OCI-LY3 (cell line): ENCODE results near the gene UNC93A.

Source experiments
- H2AFZ ChIP-seq: fragments of 200-600, 300-600 bp; shearing (Covaris generic); 2 replicates; pipeline ENCODE4 v1.6.0; 2014; ENCODE audit warnings: antibody characterized with exemption, low read depth, low read length
- H3K27ac ChIP-seq: fragments of 200-600, 300-600 bp; sonication (generic); 2 replicates; pipeline ENCODE4 v1.5.1; 2014; ENCODE audit warnings: mild to moderate bottlenecking, low read length, moderate library complexity, mixed read lengths
- H3K27me3 ChIP-seq: fragments of 200-600, 300-600 bp; sonication (generic); 2 replicates; pipeline ENCODE4 v1.6.1; 2014; ENCODE audit warnings: low read depth, low read length, mixed read lengths
- H3K36me3 ChIP-seq: fragments of 200-600, 300-600 bp; sonication (generic); replicated peaks from 2 replicates; pipeline ENCODE3; 2014; ENCODE audit warnings: low read depth, low read length, mixed read lengths
- H3K4me1 ChIP-seq: fragments of 300-600, 200-600 bp; sonication (generic); 2 replicates; pipeline ENCODE4 v1.6.1; 2014; ENCODE audit warnings: low read length, mixed read lengths
- H3K4me2 ChIP-seq: fragments of 200-600, 300-600 bp; sonication (generic); 2 replicates; pipeline ENCODE4 v1.6.1; 2014; ENCODE audit warnings: low read length, mixed read lengths
- H3K4me3 ChIP-seq: fragments of 300-600, 200-600 bp; sonication (generic); 2 replicates; pipeline ENCODE4 v1.5.1; 2014; ENCODE audit warnings: antibody characterized with exemption, mild to moderate bottlenecking, low read length, moderate library complexity
- H3K79me2 ChIP-seq: fragments of 300-600, 200-600 bp; shearing (Covaris generic); 2 replicates; pipeline ENCODE4 v1.6.1; 2014; ENCODE audit warnings: mild to moderate bottlenecking, low read length, mixed read lengths
- H3K9ac ChIP-seq: fragments of 300-600, 200-600 bp; shearing (Covaris generic); 2 replicates; pipeline ENCODE4 v1.6.0; 2014; ENCODE audit warnings: mild to moderate bottlenecking, low read length, moderate library complexity
- H3K9me3 ChIP-seq: fragments of 200-600, 300-600 bp; shearing (Covaris generic); 2 replicates; pipeline ENCODE4 v1.6.1; 2014; ENCODE audit warnings: low read length, mixed read lengths; ENCODE audit not compliant: insufficient read depth
- H4K20me1 ChIP-seq: fragments of 200-600, 300-600 bp; sonication (generic); 2 replicates; pipeline ENCODE4 v1.6.1; 2016; ENCODE audit warnings: low read length, mixed read lengths; ENCODE audit not compliant: insufficient read depth
- EZH2phosphoT487 ChIP-seq: fragments of 200-600 bp; shearing (Covaris generic); IDR thresholded peaks from 2 replicates; pipeline ENCODE4 v1.6.1; 2018; ENCODE audit warnings: antibody characterized with exemption, mixed run types, low read depth
- TF ChIP-seq, protein P1 (sequence below): fragments of 200-600, 300-600 bp; sonication (generic); IDR thresholded peaks from 2 replicates; pipeline ENCODE4 v1.5.1; 2014; ENCODE audit warnings: antibody characterized with exemption, low read length, low read depth

UNC93A gene

DNA sequence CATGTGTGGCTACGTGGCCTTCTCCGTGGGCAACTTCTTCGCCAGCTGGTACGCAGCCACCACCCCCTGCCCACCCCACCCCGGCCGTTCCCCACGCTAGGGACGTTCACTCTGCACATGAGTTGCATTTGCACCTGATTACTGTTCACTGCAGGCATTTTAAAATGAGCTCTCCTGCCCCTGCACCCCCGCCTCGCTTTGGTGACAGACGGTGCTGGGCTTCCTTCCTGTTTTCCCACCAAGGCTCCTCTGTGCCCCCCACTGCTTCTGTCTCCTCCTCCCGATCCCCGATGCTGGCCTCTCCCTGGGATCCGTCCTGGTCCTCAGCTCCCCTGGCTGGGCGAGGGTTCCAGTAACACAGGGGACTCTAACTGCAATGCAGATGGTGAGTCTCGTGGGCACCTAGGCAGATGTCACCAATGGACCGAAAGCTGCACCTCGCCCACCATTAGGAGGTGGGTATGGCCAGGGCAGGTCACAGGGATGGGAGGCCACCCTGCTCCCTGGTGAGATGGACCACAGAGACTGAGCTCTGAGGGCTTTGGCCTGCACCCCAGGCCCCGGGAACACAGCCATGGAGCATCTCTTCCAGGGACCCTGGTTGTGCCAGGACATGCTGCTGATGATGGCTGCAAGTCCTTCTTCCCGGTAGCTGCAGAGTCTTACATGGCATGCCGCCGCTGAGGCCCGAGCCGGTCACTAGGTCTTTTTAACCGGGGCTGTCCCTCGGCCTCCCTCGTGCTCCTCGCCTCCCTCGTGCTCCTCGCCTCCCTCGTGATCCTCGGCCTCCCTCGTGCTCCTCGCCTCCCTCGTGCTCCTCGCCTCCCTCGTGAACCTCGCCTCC lies 3.8 kb downstream of the UNC93A start:
- Histone ChIP-seq H3K9ac (no peak overlapping the region), H2AFZ (no peak overlapping the region), H3K79me2 (no peaks in the 10 kb centered on the region), H3K4me2 (no peak overlapping the region), H3K9me3 (no peaks in the 10 kb centered on the region), H3K27me3 (peaks cover 13% of the 10 kb centered on the region), H3K4me3 (no peak overlapping the region), H3K4me1 (no peaks in the 10 kb centered on the region), H3K36me3 (no peaks in the 10 kb centered on the region), H4K20me1 (no peaks in the 10 kb centered on the region), H3K27ac (no peak overlapping the region)
- TF ChIP-seq, protein P1, sequence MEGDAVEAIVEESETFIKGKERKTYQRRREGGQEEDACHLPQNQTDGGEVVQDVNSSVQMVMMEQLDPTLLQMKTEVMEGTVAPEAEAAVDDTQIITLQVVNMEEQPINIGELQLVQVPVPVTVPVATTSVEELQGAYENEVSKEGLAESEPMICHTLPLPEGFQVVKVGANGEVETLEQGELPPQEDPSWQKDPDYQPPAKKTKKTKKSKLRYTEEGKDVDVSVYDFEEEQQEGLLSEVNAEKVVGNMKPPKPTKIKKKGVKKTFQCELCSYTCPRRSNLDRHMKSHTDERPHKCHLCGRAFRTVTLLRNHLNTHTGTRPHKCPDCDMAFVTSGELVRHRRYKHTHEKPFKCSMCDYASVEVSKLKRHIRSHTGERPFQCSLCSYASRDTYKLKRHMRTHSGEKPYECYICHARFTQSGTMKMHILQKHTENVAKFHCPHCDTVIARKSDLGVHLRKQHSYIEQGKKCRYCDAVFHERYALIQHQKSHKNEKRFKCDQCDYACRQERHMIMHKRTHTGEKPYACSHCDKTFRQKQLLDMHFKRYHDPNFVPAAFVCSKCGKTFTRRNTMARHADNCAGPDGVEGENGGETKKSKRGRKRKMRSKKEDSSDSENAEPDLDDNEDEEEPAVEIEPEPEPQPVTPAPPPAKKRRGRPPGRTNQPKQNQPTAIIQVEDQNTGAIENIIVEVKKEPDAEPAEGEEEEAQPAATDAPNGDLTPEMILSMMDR: no peak
- TF ChIP-seq EZH2phosphoT487: no peak

DNA sequence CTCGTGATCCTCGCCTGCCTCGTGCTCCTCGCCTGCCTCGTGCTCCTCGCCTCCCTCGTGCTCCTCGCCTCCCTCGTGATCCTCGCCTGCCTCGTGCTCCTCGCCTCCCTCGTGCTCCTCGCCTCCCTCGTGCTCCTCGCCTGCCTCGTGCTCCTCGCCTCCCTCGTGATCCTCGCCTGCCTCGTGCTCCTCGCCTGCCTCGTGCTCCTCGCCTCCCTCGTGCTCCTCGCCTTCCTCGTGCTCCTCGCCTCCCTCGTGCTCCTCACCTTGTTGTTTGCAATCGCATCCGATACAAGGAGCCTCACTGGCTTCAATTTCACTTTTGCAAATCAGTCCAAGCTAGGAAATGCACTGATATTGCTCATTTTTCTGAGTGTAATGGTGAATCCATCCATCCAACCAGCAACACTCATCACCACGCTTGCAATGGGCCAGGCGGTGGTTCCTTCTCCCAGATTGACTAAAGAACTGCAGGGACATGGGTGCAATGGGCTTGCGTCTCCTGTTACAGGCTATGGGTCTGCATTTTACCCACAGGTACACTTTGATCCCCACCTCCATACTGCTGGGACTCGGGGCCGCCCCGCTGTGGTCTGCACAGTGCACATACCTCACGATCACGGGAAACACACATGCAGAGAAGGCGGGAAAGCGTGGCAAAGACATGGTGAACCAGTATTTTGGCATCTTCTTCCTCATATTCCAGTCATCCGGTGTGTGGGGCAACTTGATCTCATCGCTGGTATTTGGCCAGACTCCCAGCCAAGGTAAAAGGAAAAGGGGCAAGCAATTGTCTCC lies 4.6 kb downstream of the UNC93A start:
- TF ChIP-seq EZH2phosphoT487: no peak
- Histone ChIP-seq H3K27ac (no peak overlapping the region), H3K36me3 (no peaks in the 10 kb centered on the region), H4K20me1 (no peaks in the 10 kb centered on the region), H2AFZ (no peak overlapping the region), H3K4me3 (no peak overlapping the region), H3K4me1 (no peaks in the 10 kb centered on the region), H3K9me3 (no peaks in the 10 kb centered on the region), H3K4me2 (no peak overlapping the region), H3K79me2 (no peaks in the 10 kb centered on the region), H3K27me3 (peaks cover 9% of the 10 kb centered on the region), H3K9ac (no peak overlapping the region)

DNA sequence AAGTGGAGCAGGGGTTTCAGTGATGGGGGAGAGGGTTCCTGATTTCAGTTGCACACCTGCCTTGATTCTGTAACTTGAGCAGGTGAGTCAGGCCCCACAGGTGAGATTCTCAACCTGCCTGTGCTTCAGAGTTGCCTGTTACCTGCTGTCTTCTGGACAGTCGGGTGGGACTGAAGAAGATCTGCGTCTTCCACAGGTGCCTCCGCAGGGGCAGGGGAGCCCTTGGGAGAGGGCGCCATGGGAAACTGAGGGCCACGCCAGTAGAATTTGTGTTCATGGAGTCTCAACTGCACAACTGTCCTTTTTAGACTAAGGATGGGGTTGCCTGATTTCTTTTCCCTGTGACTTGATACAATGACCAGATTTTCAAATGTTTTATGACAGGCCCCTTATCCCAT lies 5.2 kb downstream of the UNC93A start:
- Histone ChIP-seq H2AFZ (no peak overlapping the region), H3K9ac (no peak overlapping the region), H3K4me1 (no peaks in the 10 kb centered on the region), H4K20me1 (no peaks in the 10 kb centered on the region), H3K27me3 (peaks cover 3% of the 10 kb centered on the region), H3K4me3 (no peak overlapping the region), H3K4me2 (no peak overlapping the region), H3K9me3 (no peaks in the 10 kb centered on the region), H3K36me3 (no peaks in the 10 kb centered on the region), H3K27ac (no peak overlapping the region), H3K79me2 (no peaks in the 10 kb centered on the region)
- TF ChIP-seq EZH2phosphoT487: no peak
- TF ChIP-seq, protein P1: no peak

GRCh38 chr6:167296902-167297301 lies 5.8 kb downstream of the UNC93A start:
- H3K27ac ChIP-seq: no peak overlapping the region
- H3K4me3 ChIP-seq: no peak overlapping the region
- H3K79me2 ChIP-seq: no peaks in the 10 kb centered on the region
- no peak overlapping the region for H3K9ac ChIP-seq
- no peaks in the 10 kb centered on the region for H3K27me3 ChIP-seq
- H4K20me1 ChIP-seq: no peaks in the 10 kb centered on the region
- TF ChIP-seq, protein P1: no peak
- no peak for TF ChIP-seq EZH2phosphoT487
- no peaks in the 10 kb centered on the region for H3K4me1 ChIP-seq
- H2AFZ ChIP-seq: no peak overlapping the region
- no peaks in the 10 kb centered on the region for H3K36me3 ChIP-seq
- H3K9me3 ChIP-seq: no peaks in the 10 kb centered on the region
- H3K4me2 ChIP-seq: no peak overlapping the region
